Mucosa of descending colon (tissue), 3 donors: ENCODE data around the gene ACOX3. TPM values are rescaled to one million over a fixed set of nuclear protein-coding genes. Genes with fewer than 3 reads are reported as not detected.
A peak's percentile ranks its signal among the peaks of the same experiment; 100 is the strongest.

ENCODE experiments used
- ATAC-seq: fragments of 200-7000 bp; cut with Tn5 transposase; one replicate; pipeline ENCODE4 v1.9.1; 2020; ENCODE audit warnings: mild to moderate bottlenecking, moderate library complexity
- DNase-seq, 3 donors: peaks; one replicate each; pipeline ENCODE4 v3.0.0-alpha.2; 2020
- H3K36me3 ChIP-seq: fragments of 200-600 bp; one replicate; pipeline ENCODE4 v1.8.0; 2021; ENCODE audit warnings: low read depth, mild to moderate bottlenecking
- H3K4me1 ChIP-seq: fragments of 200-600 bp; one replicate; pipeline ENCODE4 v1.8.0; 2021; ENCODE audit warnings: low read depth, mild to moderate bottlenecking
- H3K4me3 ChIP-seq: fragments of 200-600 bp; one replicate; pipeline ENCODE4 v1.8.0; 2021; ENCODE audit warnings: mild to moderate bottlenecking
- H3K9me3 ChIP-seq: fragments of 200-600 bp; one replicate; pipeline ENCODE4 v1.8.0; 2021; ENCODE audit warnings: mild to moderate bottlenecking
- CTCF ChIP-seq: fragments of 200-600 bp; IDR thresholded peaks from one replicate; pipeline ENCODE4 v1.8.0; 2022; ENCODE audit warnings: antibody characterized with exemption, mild to moderate bottlenecking
- intact Hi-C, 2 donors: fragments of 100-400 bp; cut with DNase I in 1 of 2; cut with micrococcal nuclease in 1 of 2; formaldehyde crosslinking; loops; one replicate each; pipeline versions ENCODE4 v1.11.0 to v1.11.1; 2022; cut with DNase I, micrococcal nuclease
- total RNA-seq, 3 donors: library from RNA; stranded (reverse); fragmentation: NEBNext Ultra II Directional in 2 of 3; extraction: Animal tissue kit (Norgen Biotek cat#: 25700) in 2 of 3; gene quantifications; one replicate each; pipeline versions ENCODE4 v1.2.1 to v1.2.4, GENCODE V29; 2021 to 2023
- donor health status: DM: no; HTN: no; CAD: no; lungs with moderate emphysema.
- donor health status: DM: no; HTN: no; CAD: no.
- donor health status: DM: no; HTN: yes; CAD: no.

ACOX3 gene
- total RNA-seq, 3 donors from 2014 or later: 22.4 to 34.7 (median 26.0) TPM

GRCh38 chr4:8329560-8329858 lies 111.0 kb downstream of the ACOX3 start:
- DNase-seq (no peak), ATAC-seq (no peak)
- H3K4me1 ChIP-seq: peaks cover 2% of the 10 kb centered on the region
- no peak for TF ChIP-seq CTCF
- no peaks in the 10 kb centered on the region for H3K9me3 ChIP-seq
- intact Hi-C loops: no loop called here
- H3K36me3 ChIP-seq: no peaks in the 10 kb centered on the region
- no peak overlapping the region for H3K4me3 ChIP-seq

GRCh38 chr4:8328866-8329559 lies 111.5 kb downstream of the ACOX3 start:
- no peak for TF ChIP-seq CTCF

GRCh38 chr4:8328456-8328855 lies 112.1 kb downstream of the ACOX3 start:
- no peak for DNase-seq
- no peaks in the 10 kb centered on the region for H3K9me3 ChIP-seq
- ATAC-seq: no peak

More at GRCh38 chr4:8328866-8329559, 111.5 kb downstream of the ACOX3 start:
- DNase-seq (no peak), ATAC-seq (peak; percentile 15)
- no peaks in the 10 kb centered on the region for H3K9me3 ChIP-seq
- no peaks in the 10 kb centered on the region for H3K36me3 ChIP-seq
- peaks cover 2% of the 10 kb centered on the region for H3K4me1 ChIP-seq
- H3K4me3 ChIP-seq: no peak overlapping the region
- intact Hi-C loops: no loop called here

GRCh38 chr4:8326206-8326605 lies 114.3 kb downstream of the ACOX3 start:
- DNase-seq: no peak
- intact Hi-C loops: no loop called here
- Histone ChIP-seq H3K36me3 (no peaks in the 10 kb centered on the region), H3K4me1 (peaks cover 2% of the 10 kb centered on the region), H3K9me3 (no peaks in the 10 kb centered on the region), H3K4me3 (no peak overlapping the region)
- no peak for TF ChIP-seq CTCF
- ATAC-seq: no peak

More at GRCh38 chr4:8328456-8328855, 112.1 kb downstream of the ACOX3 start:
- H3K4me3 ChIP-seq: no peak overlapping the region
- peaks cover 2% of the 10 kb centered on the region for H3K4me1 ChIP-seq
- TF ChIP-seq CTCF: no peak
- no peaks in the 10 kb centered on the region for H3K36me3 ChIP-seq
- intact Hi-C loops: no loop called here

GRCh38 chr4:8325291-8325973 lies 115.1 kb downstream of the ACOX3 start:
- Histone ChIP-seq H3K4me1 (no peaks in the 10 kb centered on the region), H3K36me3 (no peaks in the 10 kb centered on the region), H3K9me3 (no peaks in the 10 kb centered on the region), H3K4me3 (no peak overlapping the region)
- intact Hi-C loops: no loop called here
- DNase-seq (no peak), ATAC-seq (no peak)
- no peak for TF ChIP-seq CTCF
